Muscle layer of colon (tissue), 2 donors: Measurements from ENCODE around the gene SCN1B.
"Not testable (repeated sequence)": the region's sequence is repeated elsewhere in the genome, so short reads cannot be mapped to it uniquely, and the experiment has no call there.

Source experiments
- H3K27ac ChIP-seq: one replicate; pipeline ENCODE4 v1.7.0; 2013; ENCODE audit warnings: low read depth, mild to moderate bottlenecking, low read length, moderate library complexity
- H3K27me3 ChIP-seq, 2 donors: one replicate each; pipeline ENCODE4 v1.7.0; 2013; ENCODE audit warnings: low read length in 2 of 2, mild to moderate bottlenecking in 2 of 2; ENCODE audit not compliant: insufficient read depth in 2 of 2, control insufficient read depth in 1 of 2
- H3K36me3 ChIP-seq: one replicate; pipeline ENCODE4 v1.7.0; 2013; ENCODE audit warnings: mild to moderate bottlenecking, low read length; ENCODE audit not compliant: insufficient read depth
- H3K4me1 ChIP-seq: one replicate; pipeline ENCODE4 v1.7.0; 2013; ENCODE audit warnings: mild to moderate bottlenecking, low read length; ENCODE audit not compliant: insufficient read depth
- H3K4me3 ChIP-seq, 2 donors: one replicate each; pipeline ENCODE4 v1.7.0; 2013; ENCODE audit warnings: low read length in 2 of 2, low read depth in 1 of 2, mild to moderate bottlenecking in 1 of 2, moderate library complexity in 1 of 2
- H3K9ac ChIP-seq: one replicate; pipeline ENCODE4 v1.7.0; 2013; ENCODE audit warnings: low read length
- H3K9me3 ChIP-seq: one replicate; pipeline ENCODE4 v1.7.0; 2013; ENCODE audit warnings: mild to moderate bottlenecking, low read length
- donor health status: abdominal sarcoma.
- donor health status: Adenocarcinoma of cecum.

Gene SCN1B

GRCh38 chr19:35005256-35005977 lies 24.9 kb upstream of the SCN1B start:
- H3K9me3 ChIP-seq: no peaks in the 10 kb centered on the region
- peaks cover 18% of the 10 kb centered on the region for H3K36me3 ChIP-seq
- no peak overlapping the region for H3K9ac ChIP-seq
- H3K4me3 ChIP-seq: no peak overlapping the region
- peaks cover 25% of the 10 kb centered on the region for H3K4me1 ChIP-seq
- H3K27me3 ChIP-seq: no peaks in the 10 kb centered on the region
- H3K27ac ChIP-seq: no peak overlapping the region

- H3K4me3 ChIP-seq, H3K27me3 ChIP-seq, H3K9ac ChIP-seq, H3K27ac ChIP-seq, H3K9me3 ChIP-seq: not testable (repeated sequence)
- peaks cover 24% of the 10 kb centered on the region for H3K4me1 ChIP-seq
- peaks cover 22% of the 10 kb centered on the region for H3K36me3 ChIP-seq
These were observed 24.3 kb upstream of the SCN1B start for GRCh38 chr19:35006007-35006341.

DNA sequence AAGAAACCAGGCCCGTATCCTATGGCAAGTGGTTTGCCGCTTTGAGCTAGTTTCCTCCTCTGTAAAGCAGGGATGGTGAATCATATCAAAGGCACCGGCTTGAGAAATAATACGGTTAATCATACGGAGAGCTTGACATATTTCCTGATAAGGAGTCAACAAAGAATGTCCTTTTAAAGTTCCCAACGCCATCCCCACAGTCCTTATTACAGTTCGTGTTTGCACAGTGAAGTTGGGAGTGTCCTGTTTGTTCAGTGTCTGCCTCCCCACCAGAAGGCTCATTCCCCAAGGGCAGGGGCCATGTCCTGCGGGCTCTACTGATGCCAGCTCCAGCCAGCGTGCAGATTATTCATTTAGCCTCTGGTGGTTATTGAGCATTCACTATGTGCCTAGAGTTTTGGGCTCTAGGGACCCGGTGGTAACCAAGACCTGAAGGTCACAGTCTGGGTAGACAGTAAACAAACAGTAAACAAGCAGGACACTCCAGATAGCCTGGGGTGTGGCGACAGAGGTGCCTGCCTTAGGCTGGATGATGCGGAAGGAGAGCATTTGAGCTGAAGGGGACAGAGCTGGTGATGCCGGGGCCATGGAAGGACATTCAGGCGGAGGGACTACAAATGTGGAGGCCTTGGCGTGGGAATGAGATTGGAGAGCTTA lies 23.8 kb upstream of the SCN1B start:
- Histone ChIP-seq H3K4me3 (no peak overlapping the region), H3K9me3 (no peaks in the 10 kb centered on the region), H3K9ac (no peak overlapping the region), H3K36me3 (peaks cover 24% of the 10 kb centered on the region), H3K27ac (no peak overlapping the region), H3K4me1 (peaks cover 19% of the 10 kb centered on the region), H3K27me3 (no peaks in the 10 kb centered on the region)

GRCh38 chr19:35006999-35007365 lies 23.3 kb upstream of the SCN1B start:
- Histone ChIP-seq H3K27me3 (no peaks in the 10 kb centered on the region), H3K4me1 (peaks cover 14% of the 10 kb centered on the region), H3K9me3 (no peaks in the 10 kb centered on the region), H3K9ac (no peak overlapping the region), H3K36me3 (peaks cover 29% of the 10 kb centered on the region), H3K27ac (no peak overlapping the region), H3K4me3 (no peak overlapping the region)

GRCh38 chr19:35007427-35007826 lies 22.8 kb upstream of the SCN1B start:
- H3K9ac ChIP-seq, H3K9me3 ChIP-seq, H3K27ac ChIP-seq, H3K27me3 ChIP-seq, H3K4me3 ChIP-seq: not testable (repeated sequence)
- peaks cover 17% of the 10 kb centered on the region for H3K4me1 ChIP-seq
- H3K36me3 ChIP-seq: peaks cover 29% of the 10 kb centered on the region

GRCh38 chr19:35008891-35009341 lies 21.4 kb upstream of the SCN1B start:
- H3K4me3 ChIP-seq: no peak overlapping the region
- H3K27me3 ChIP-seq: no peaks in the 10 kb centered on the region
- H3K9me3 ChIP-seq: no peaks in the 10 kb centered on the region
- H3K9ac ChIP-seq: no peak overlapping the region
- H3K4me1 ChIP-seq: peaks cover 11% of the 10 kb centered on the region
- no peak overlapping the region for H3K27ac ChIP-seq
- H3K36me3 ChIP-seq: peaks cover 31% of the 10 kb centered on the region

DNA sequence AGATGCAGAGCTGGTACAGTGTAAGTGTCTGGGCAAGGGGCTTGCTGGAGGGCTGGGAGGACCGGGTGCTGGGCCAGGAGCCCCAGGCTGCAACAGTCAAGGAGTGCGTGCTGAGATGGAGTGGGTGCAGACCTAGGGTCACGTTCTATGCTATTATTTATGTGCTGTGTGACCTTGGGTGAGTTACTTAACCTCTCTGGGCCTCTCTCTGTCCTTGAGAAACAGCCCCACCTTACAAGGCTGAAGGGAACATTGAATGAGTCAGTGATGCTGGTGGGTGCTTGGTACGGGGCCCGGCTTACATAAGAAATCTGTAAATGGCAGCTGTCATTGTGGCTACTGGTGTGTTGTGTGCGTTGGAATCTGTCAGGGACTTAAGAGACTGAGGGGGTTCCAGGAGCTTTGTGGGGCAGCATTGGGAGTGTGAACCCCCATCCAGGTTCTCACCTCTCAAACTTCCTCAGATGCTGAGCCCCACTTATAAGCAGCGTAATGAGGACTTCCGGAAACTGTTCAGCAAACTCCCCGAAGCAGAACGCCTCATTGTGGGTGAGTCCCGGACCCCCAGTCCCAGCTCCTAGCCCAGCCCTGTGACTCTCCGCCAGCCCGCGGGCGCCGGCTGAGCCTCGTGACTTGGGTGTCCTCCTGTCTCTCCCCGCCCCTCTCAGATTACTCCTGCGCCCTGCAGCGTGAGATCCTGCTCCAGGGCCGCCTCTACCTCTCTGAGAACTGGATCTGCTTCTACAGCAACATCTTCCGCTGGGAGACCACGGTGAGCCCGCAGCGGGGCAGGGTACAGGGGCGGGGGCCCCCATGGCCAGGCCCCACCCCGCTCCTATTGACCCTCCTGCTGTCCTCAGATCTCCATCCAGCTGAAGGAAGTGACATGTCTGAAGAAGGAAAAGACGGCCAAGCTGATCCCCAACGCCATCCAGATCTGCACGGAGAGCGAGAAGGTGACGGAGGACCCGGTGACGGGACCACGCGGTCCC lies 20.6 kb upstream of the SCN1B start:
- H3K27ac ChIP-seq: no peak overlapping the region
- no peak overlapping the region for H3K4me3 ChIP-seq
- no peak overlapping the region for H3K9ac ChIP-seq
- peaks cover 39% of the 10 kb centered on the region for H3K36me3 ChIP-seq
- peaks cover 11% of the 10 kb centered on the region for H3K4me1 ChIP-seq
- H3K9me3 ChIP-seq: no peaks in the 10 kb centered on the region
- no peaks in the 10 kb centered on the region for H3K27me3 ChIP-seq

DNA sequence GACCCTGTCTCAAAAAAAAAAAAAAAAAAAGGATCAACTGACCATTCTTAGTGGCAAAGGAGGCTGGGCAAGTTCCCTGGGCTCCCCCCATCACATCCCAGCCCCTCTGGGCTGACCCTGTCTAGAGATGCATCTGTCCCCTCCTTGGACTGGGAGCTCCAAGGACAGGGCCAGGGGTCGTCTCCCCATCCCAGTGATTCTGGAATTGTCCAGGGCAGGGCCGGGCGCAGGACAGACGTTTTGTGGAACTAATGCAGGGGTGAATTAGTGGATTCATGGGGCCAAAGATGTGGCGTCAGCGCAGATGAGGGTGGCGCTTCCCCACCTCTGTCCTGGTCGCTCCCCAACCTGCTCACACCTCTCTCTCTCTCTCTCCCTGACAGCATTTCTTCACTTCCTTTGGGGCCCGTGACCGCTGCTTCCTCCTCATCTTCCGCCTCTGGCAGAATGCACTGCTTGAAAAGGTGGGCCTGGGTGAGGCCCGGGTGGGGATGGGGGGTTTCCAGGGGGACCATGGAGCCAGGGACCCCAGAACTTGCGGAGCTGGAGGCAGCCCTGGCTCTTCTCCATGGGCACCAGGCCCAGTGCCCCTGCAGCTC lies 19.1 kb upstream of the SCN1B start:
- Histone ChIP-seq H3K4me1 (peaks cover 11% of the 10 kb centered on the region), H3K27ac (no peak overlapping the region), H3K36me3 (peaks cover 48% of the 10 kb centered on the region), H3K9me3 (no peaks in the 10 kb centered on the region), H3K9ac (no peak overlapping the region), H3K4me3 (no peak overlapping the region), H3K27me3 (no peaks in the 10 kb centered on the region)

DNA sequence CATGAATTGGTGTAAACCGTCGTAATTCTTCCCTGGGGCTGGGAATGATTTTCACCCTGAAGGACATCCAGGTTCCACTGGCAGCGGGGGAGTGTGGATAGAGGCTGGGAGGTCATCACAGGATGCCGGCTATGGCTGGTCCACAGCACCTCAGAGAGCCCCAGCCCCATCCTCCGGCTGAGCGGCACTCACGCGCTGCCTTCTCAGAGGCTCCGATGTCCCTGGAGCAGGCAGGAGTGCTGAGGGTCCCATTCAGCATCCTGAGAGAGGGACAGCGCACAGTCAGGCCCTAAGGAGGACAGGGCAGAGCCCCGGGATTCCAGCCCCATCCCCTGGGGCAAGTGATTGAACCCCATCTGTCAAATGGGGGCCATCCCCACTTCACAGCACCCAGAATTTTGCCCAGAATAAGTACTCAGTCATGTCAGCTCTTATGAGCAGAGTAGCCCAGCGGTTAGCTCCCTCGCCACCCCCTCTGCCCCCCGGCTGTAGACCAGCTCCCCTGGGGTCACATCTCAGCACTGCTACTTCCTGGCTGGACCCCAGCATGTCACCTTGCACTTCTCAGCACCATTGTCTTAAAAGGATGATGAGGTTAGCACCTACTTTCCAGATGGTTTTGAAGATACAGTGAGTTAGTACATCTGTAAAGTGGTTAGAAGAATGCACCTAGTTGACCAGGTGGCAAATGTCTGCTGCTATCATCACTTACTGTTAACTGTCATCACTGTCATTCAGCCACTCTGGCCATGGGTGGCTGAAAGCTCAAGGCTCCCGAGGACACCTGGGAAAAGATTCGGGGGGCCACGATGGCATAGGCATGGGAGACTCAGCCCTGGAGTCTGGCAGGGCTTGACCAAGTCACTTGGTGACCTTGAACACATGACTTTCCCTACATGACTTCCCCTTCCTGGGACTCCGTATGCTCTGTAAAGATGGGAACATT lies 18.3 kb upstream of the SCN1B start:
- Histone ChIP-seq H3K27ac (no peak overlapping the region), H3K4me1 (peaks cover 11% of the 10 kb centered on the region), H3K4me3 (no peak overlapping the region), H3K9ac (no peak overlapping the region), H3K36me3 (peaks cover 49% of the 10 kb centered on the region), H3K27me3 (no peaks in the 10 kb centered on the region), H3K9me3 (no peaks in the 10 kb centered on the region)

- Histone ChIP-seq H3K9me3 (no peaks in the 10 kb centered on the region), H3K27ac (no peak overlapping the region), H3K4me1 (peaks cover 11% of the 10 kb centered on the region), H3K9ac (no peak overlapping the region), H3K36me3 (peaks cover 59% of the 10 kb centered on the region), H3K27me3 (no peaks in the 10 kb centered on the region), H3K4me3 (no peak overlapping the region)
These were observed 17.0 kb upstream of the SCN1B start for GRCh38 chr19:35013041-35013819.
